GM13976 (cell line): Measurements from ENCODE around the gene UNC5B.

Experiments
- DNase-seq: peaks from one replicate; pipeline ENCODE4 v3.0.0; 2012; ENCODE audit warnings: low spot score
- CTCF ChIP-seq: IDR thresholded peaks from 2 replicates; pipeline ENCODE4 v1.5.1; 2012; ENCODE audit warnings: borderline replicate concordance, mild to moderate bottlenecking; ENCODE audit not compliant: insufficient read depth; ENCODE audit errors: extremely low read depth, missing control alignments, control extremely low read depth
- in situ Hi-C: fragments of 300-500 bp; cut with MboI; formaldehyde crosslinking; loops from one replicate; pipeline ENCODE4 v1.12.0; 2022; ENCODE audit warnings: low sequenced_read_pairs, mixed read lengths, inconsistent platforms; ENCODE audit not compliant: unreplicated experiment

Gene UNC5B

GRCh38 chr10:71247804-71248203 lies 35.4 kb downstream of the UNC5B start:
- no peak for TF ChIP-seq CTCF
- in situ Hi-C loops, result no loop called here
- no peak for DNase-seq

- DNase-seq, result no peak
- in situ Hi-C loops, result no loop called here
- no peak for TF ChIP-seq CTCF
These were observed 35.8 kb downstream of the UNC5B start for GRCh38 chr10:71248210-71248609.

DNA sequence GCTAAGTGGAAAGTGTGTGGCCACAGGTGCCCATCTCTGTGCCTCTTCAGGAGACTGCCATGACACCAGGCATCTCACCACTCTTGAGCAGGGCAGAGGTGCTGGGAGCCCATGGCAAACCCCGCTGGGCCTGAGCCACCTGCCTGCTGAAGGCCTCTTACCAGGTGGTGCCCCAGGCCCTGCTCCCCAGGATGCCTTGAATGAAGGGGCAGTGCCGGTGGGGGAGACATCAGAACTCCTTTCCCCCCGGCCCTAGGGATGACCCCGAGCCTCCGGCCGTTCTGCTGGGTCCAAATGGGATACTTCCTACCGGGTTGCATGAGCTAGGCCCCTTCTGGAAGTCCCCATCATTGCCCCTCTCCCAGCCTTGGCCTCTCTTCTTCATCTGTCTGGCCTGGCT lies 37.6 kb downstream of the UNC5B start:
- TF ChIP-seq CTCF, result no peak
- DNase-seq, result no peak
- in situ Hi-C loops, result no loop called here

GRCh38 chr10:71250405-71250804 lies 38.0 kb downstream of the UNC5B start:
- no peak for TF ChIP-seq CTCF
- in situ Hi-C loops, result no loop called here
- no peak for DNase-seq

DNA sequence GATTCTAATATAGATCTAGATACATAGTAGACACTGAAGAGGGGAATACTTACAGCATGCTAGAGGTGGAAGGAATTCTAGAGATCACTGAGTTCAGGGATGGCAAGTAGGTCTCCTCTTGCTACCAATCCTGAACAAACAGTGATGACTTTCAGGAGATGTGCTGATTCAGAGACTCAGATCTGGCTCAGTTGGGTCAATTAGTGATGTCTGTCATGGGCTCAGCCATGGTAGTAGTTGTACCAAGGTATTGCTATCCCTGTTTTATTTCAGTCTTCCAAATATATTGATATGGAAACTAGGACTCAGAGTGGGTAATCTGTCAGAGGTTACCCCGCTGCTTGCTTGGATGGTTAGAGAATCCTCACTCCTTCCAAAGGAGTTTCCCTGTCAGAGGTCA lies 38.5 kb downstream of the UNC5B start:
- TF ChIP-seq CTCF, result no peak
- in situ Hi-C loops, result no loop called here
- DNase-seq, result no peak

DNA sequence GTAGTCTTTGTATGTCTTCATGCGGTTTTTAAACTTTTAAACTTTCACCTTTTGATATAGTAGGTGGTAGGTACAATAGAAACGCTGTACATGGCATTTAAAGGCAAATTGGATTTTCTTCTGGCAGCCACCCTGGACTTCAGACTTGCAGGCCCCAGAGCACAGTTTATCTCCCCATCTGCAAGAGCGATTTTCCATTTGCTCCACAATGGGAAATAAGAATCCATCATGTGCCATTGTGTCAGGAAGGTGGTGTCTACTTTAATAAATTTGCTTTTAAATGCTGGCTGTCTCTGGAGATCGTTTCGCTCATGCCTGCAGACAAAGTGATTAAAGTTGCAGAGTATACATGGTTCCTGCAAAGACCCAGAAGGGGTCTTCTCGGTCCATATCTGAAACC lies 38.9 kb downstream of the UNC5B start:
- in situ Hi-C loops, result no loop called here
- no peak for DNase-seq
- no peak for TF ChIP-seq CTCF

- no peak for DNase-seq
- TF ChIP-seq CTCF, result no peak
- in situ Hi-C loops, result no loop called here
These were observed 39.9 kb downstream of the UNC5B start for GRCh38 chr10:71252220-71252619.
